DND-41 (cell line): ENCODE results near the gene FSHR.

ENCODE experiments used
- CTCF ChIP-seq: IDR thresholded peaks from 2 replicates; pipeline ENCODE4 v1.5.1; 2012; ENCODE audit warnings: borderline replicate concordance, low read length, moderate library complexity, mild to moderate bottlenecking; ENCODE audit not compliant: poor library complexity, severe bottlenecking; ENCODE audit errors: extremely low read depth
- EZH2 ChIP-seq: IDR thresholded peaks from 3 replicates; pipeline ENCODE4 v1.6.1; 2012; ENCODE audit warnings: borderline replicate concordance, low read depth, mild to moderate bottlenecking, moderate library complexity, low read length, inconsistent platforms; ENCODE audit not compliant: severe bottlenecking

GRCh38 chr2:48952143-48952542, 202.2 kb downstream of the FSHR start:
- TF ChIP-seq CTCF (no peak), EZH2 (no peak)
